ENCODE measurements around the gene CPSF7. TPM values are rescaled to one million over a fixed set of nuclear protein-coding genes. Genes with fewer than 3 reads are reported as not detected.
"Not testable (repeated sequence)": the region's sequence is repeated elsewhere in the genome, so short reads cannot be mapped to it uniquely, and the experiment has no call there.

CPSF7 gene
- total RNA-seq, 2 donors from 2014 or later: 110 to 128 TPM

GRCh38 chr11:61447601-61448551 is 18.1 kb upstream of the CPSF7 start:
- Mint-ChIP-seq H3K27ac (peak overlapping the region; percentile 90 to 93), H3K36me3 (peaks cover 18 to 22% of the 10 kb centered on the region in 2 donors), H3K9me3 (no peaks in the 10 kb centered on the region)
- no peak for DNase-seq (ENCODE audit: low spot score in 2 of 2)
- peak; percentile 92 to 93 for ATAC-seq

- Mint-ChIP-seq H3K9me3 (no peaks in the 10 kb centered on the region), H3K36me3 (peaks cover 22 to 33% of the 10 kb centered on the region in 2 donors), H3K27ac (peak overlapping the region; percentile 22 to 93)
- DNase-seq (ENCODE audit: low spot score in 2 of 2) (peak; percentile 75 to 83), ATAC-seq (peak; percentile 53 to 79)
These were observed 16.5 kb upstream of the CPSF7 start for GRCh38 chr11:61446211-61446651.

DNA sequence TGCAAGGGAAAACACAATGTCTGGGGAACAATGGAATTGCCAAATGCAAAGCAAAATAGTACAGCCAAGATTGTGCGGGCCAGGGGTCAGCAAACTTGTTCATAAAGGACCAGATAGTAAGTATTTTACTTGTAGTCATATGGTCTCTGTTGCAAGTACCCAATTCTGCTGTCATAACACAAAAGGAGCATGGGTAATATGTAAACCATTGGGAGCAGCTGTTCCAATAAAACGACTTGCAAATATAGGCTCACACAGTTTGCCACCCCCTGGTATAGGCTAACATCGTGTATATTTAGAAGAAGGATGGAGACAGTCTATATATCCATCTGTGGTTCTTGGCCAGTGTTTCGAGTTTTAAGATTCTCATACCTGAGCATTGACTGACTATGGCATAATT is 15.7 kb upstream of the CPSF7 start:
- Mint-ChIP-seq H3K36me3 (peaks cover 22 to 33% of the 10 kb centered on the region in 2 donors), H3K27ac (no peak overlapping the region), H3K9me3 (no peaks in the 10 kb centered on the region)
- DNase-seq (ENCODE audit: low spot score in 2 of 2): no peak
- ATAC-seq: no peak

- ATAC-seq: no peak
- peaks cover 23 to 43% of the 10 kb centered on the region in 2 donors for H3K36me3 Mint-ChIP-seq
These were observed 12.8 kb upstream of the CPSF7 start for GRCh38 chr11:61442616-61443015.

GRCh38 chr11:61439615-61440014 is 9.8 kb upstream of the CPSF7 start:
- ATAC-seq (no peak), DNase-seq (ENCODE audit: low spot score in 2 of 2) (no peak)
- Mint-ChIP-seq H3K27ac (peak overlapping the region in 1 of 2 donors; percentile 60), H3K36me3 (peaks cover 37 to 57% of the 10 kb centered on the region in 2 donors), H3K9me3 (no peaks in the 10 kb centered on the region)

More at GRCh38 chr11:61442616-61443015, 12.8 kb upstream of the CPSF7 start:
- DNase-seq (ENCODE audit: low spot score in 2 of 2): no peak
- peak overlapping the region; percentile 30 to 69 for H3K27ac Mint-ChIP-seq
- no peaks in the 10 kb centered on the region for H3K9me3 Mint-ChIP-seq

GRCh38 chr11:61437496-61437895 is 7.7 kb upstream of the CPSF7 start:
- peak overlapping the region in 1 of 2 donors; percentile 65 for H3K27ac Mint-ChIP-seq
- H3K36me3 Mint-ChIP-seq: peaks cover 27 to 50% of the 10 kb centered on the region in 2 donors

GRCh38 chr11:61430839-61431238 is 1.1 kb upstream of the CPSF7 start:
- H3K36me3 Mint-ChIP-seq: peaks cover 43 to 59% of the 10 kb centered on the region in 2 donors
- DNase-seq (ENCODE audit: low spot score in 2 of 2); H3K9me3 Mint-ChIP-seq; ATAC-seq: not testable (repeated sequence)
- peak overlapping the region; percentile 99 for H3K27ac Mint-ChIP-seq

More at GRCh38 chr11:61437496-61437895, 7.7 kb upstream of the CPSF7 start:
- DNase-seq (ENCODE audit: low spot score in 2 of 2): no peak
- no peaks in the 10 kb centered on the region for H3K9me3 Mint-ChIP-seq
- ATAC-seq: no peak

GRCh38 chr11:61429346-61429690 is 457 bp downstream of the CPSF7 start:
- peak in 1 of 2 donors; percentile 77 for DNase-seq (ENCODE audit: low spot score in 2 of 2)
- Mint-ChIP-seq H3K9me3 (no peaks in the 10 kb centered on the region), H3K27ac (peak overlapping the region; percentile 99), H3K36me3 (peaks cover 42 to 63% of the 10 kb centered on the region in 2 donors)
- peak; percentile 53 to 69 for ATAC-seq

DNA sequence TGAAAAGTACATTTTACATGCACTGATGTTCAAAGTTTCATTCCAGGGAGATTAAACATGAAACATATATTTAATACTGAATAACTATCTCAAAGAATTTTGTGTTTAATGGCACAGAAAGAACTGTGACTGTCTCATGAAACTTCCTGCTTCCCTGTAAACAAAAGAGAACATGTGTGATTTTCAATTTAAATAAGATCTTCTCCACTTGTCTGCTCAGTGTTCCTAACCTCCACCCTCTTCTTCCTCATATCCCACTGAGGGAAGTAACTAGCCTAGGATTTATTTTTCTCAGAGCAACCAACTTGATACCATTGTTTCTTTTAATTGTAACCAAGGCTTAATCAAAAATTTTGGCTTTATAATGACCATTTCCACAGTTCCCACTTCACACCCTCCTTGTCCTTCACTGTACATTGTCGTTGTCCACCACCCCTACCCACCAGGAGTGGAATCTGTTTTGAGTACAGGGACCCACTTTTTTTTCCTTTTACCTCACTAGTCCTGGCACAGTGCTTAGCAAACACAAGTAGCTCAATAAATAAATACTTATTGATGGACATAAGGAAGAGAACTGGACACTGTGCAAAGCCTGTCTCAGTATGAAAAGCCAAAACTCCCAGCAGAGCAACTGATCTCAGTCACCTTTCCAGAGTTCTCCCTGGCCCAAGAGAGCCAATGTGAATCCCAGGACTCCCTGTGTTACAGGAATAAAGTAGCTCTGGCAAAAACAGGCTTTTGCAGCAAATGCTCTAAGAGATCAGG is 4.2 kb downstream of the CPSF7 start:
- ATAC-seq: no peak
- no peaks in the 10 kb centered on the region for H3K9me3 Mint-ChIP-seq
- no peak for DNase-seq (ENCODE audit: low spot score in 2 of 2)
- H3K27ac Mint-ChIP-seq: peak overlapping the region in 1 of 2 donors; percentile 58
- H3K36me3 Mint-ChIP-seq: peaks cover 32 to 64% of the 10 kb centered on the region in 2 donors

DNA sequence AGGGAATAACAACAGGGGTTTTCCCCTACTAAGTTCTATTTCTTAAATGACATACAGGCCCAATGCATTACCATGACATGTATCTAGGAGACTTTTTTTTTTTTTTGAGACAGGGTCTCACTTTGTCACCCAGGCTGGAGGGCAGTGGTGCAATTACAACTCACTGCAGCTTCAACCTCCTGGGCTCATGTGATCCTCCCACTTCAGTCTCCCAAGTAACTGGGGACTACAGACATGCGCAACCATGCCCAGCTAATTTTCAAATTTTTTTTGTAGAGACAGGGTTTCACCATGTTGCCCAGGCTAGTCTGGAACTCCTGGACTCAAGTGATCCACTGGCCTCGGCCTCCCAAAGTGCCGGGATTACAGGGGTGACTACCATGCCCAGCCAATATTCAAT is 7.5 kb downstream of the CPSF7 start:
- no peaks in the 10 kb centered on the region for H3K9me3 Mint-ChIP-seq
- no peak for DNase-seq (ENCODE audit: low spot score in 2 of 2)
- peak overlapping the region in 1 of 2 donors; percentile 55 for H3K27ac Mint-ChIP-seq

GRCh38 chr11:61418136-61418535 is 11.6 kb downstream of the CPSF7 start:
- ATAC-seq (no peak), DNase-seq (ENCODE audit: low spot score in 2 of 2) (no peak)

More for the DNA sequence above, 7.5 kb downstream of the CPSF7 start:
- H3K36me3 Mint-ChIP-seq: peaks cover 13 to 58% of the 10 kb centered on the region in 2 donors
- ATAC-seq: no peak

DNA sequence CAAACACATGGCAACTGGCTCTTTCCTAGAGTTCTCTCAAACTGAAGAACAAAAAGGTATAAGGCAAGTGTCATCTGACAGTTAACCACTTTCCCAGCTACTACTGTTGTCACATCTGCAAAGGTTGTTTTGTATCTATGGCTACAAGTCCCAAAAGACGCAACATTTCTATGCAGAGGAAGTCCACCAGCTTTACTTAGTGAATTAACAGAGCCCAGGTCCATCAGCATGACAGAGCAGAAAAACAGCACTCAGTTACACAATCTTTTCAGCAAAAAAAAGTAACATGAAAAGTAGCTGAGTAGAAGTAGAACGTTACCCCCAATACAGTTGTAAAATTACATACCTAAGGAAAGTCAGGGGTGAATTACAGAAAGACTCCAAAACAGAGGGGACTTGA is 12.1 kb downstream of the CPSF7 start:
- H3K27ac Mint-ChIP-seq: peak overlapping the region; percentile 15 to 73
- no peak for DNase-seq (ENCODE audit: low spot score in 2 of 2)
- no peaks in the 10 kb centered on the region for H3K9me3 Mint-ChIP-seq
- no peak for ATAC-seq
- peaks cover 12 to 57% of the 10 kb centered on the region in 2 donors for H3K36me3 Mint-ChIP-seq

More at GRCh38 chr11:61418136-61418535, 11.6 kb downstream of the CPSF7 start:
- H3K36me3 Mint-ChIP-seq: peaks cover 12 to 57% of the 10 kb centered on the region in 2 donors
- no peaks in the 10 kb centered on the region for H3K9me3 Mint-ChIP-seq
- H3K27ac Mint-ChIP-seq: peak overlapping the region; percentile 15 to 73

DNA sequence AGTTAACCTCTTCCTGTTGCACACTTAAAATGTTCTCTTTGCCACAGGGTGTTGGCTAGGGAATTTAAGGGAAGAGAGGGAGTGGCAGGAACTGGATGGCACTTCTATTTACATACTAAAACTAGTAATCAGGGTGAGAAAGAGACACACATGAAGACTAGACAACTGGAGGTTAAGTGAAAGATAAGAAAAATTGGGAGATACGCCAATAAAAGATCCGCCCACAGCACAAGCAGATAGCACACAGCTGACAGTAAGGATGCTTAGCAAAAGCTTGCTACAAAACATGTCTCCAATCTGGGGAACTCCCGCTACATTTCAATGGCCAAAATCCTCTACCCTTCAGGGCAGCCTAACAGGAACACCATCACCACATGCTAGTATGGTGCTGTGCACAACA is 12.8 kb downstream of the CPSF7 start:
- H3K27ac Mint-ChIP-seq: no peak overlapping the region
- ATAC-seq: no peak
- no peak for DNase-seq (ENCODE audit: low spot score in 2 of 2)

GRCh38 chr11:61415381-61415780 is 14.4 kb downstream of the CPSF7 start:
- ATAC-seq (no peak), DNase-seq (ENCODE audit: low spot score in 2 of 2) (no peak)
- Mint-ChIP-seq H3K9me3 (no peaks in the 10 kb centered on the region), H3K27ac (peak overlapping the region; percentile 57 to 63), H3K36me3 (peaks cover 23 to 61% of the 10 kb centered on the region in 2 donors)

More for the DNA sequence above, 12.8 kb downstream of the CPSF7 start:
- H3K9me3 Mint-ChIP-seq: no peaks in the 10 kb centered on the region
- peaks cover 12 to 58% of the 10 kb centered on the region in 2 donors for H3K36me3 Mint-ChIP-seq

DNA sequence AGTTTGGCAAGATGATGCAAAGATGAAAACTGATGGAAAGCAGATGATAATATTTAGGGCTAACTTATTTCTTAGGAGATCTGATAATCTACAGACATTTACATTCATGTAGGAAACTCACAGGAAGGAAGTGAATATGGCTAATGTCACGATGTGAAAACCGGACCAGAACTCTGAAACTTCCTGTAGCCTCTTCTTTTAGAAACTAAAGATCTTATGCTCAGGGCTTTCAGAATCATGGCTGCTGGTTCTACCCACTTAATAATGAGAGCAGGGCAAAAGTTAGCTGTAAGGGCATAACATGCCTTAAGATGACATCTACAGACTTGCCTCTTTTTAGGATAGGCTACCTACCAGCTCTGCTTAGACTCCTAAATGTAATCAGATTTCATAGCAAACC is 15.2 kb downstream of the CPSF7 start:
- Mint-ChIP-seq H3K27ac (peak overlapping the region; percentile 63 to 87), H3K36me3 (peaks cover 23 to 53% of the 10 kb centered on the region in 2 donors), H3K9me3 (no peaks in the 10 kb centered on the region)
- no peak for ATAC-seq
- no peak for DNase-seq (ENCODE audit: low spot score in 2 of 2)

- Mint-ChIP-seq H3K27ac (peak overlapping the region in 1 of 2 donors; percentile 73), H3K36me3 (peaks cover 23 to 46% of the 10 kb centered on the region in 2 donors), H3K9me3 (no peaks in the 10 kb centered on the region)
- ATAC-seq (no peak), DNase-seq (ENCODE audit: low spot score in 2 of 2) (no peak)
These were observed 16.3 kb downstream of the CPSF7 start for GRCh38 chr11:61413496-61413895.

- Mint-ChIP-seq H3K9me3 (no peaks in the 10 kb centered on the region), H3K36me3 (peaks cover 19 to 52% of the 10 kb centered on the region in 2 donors), H3K27ac (peak overlapping the region in 1 of 2 donors; percentile 75)
- ATAC-seq: no peak
- DNase-seq (ENCODE audit: low spot score in 2 of 2): no peak
These were observed 18.2 kb downstream of the CPSF7 start for GRCh38 chr11:61411589-61411988.
